Measurements from ENCODE around the gene RIC3. TPM values are rescaled to one million over a fixed set of nuclear protein-coding genes. Genes with fewer than 3 reads are reported as not detected.

Gene RIC3
- total RNA-seq, 1 donor from 2014 or later = 12.9 TPM

- Histone ChIP-seq H3K27ac (no peak overlapping the region), H3K4me3 (peak overlapping the region; percentile 54)
- intact Hi-C loops (cut with DNase I) = no loop called here
Observed at GRCh38 chr11:8080069-8080670, 88.7 kb downstream of the RIC3 start.

GRCh38 chr11:8079111-8079675 lies 89.6 kb downstream of the RIC3 start:
- DNase-seq (no peak), ATAC-seq (no peak)
- H3K4me3 ChIP-seq = no peak overlapping the region
- peaks cover 5% of the 10 kb centered on the region for H3K4me1 ChIP-seq
- no peak for TF ChIP-seq CTCF (IDR thresholded peaks at IDR 0.05)
- H3K27me3 ChIP-seq = peaks cover 10% of the 10 kb centered on the region
- no peaks in the 10 kb centered on the region for H3K9me3 ChIP-seq
- no peak overlapping the region for H3K27ac ChIP-seq
- H3K36me3 ChIP-seq = no peaks in the 10 kb centered on the region
- intact Hi-C loops (cut with DNase I) = no loop called here

More at GRCh38 chr11:8080069-8080670, 88.7 kb downstream of the RIC3 start:
- TF ChIP-seq CTCF (IDR thresholded peaks at IDR 0.05) = no peak
- Histone ChIP-seq H3K9me3 (no peaks in the 10 kb centered on the region), H3K4me1 (peaks cover 5% of the 10 kb centered on the region), H3K27me3 (peaks cover 10% of the 10 kb centered on the region), H3K36me3 (no peaks in the 10 kb centered on the region)
- DNase-seq (no peak), ATAC-seq (no peak)

GRCh38 chr11:8075119-8075726 lies 93.6 kb downstream of the RIC3 start:
- DNase-seq (no peak), ATAC-seq (no peak)
- Histone ChIP-seq H3K36me3 (no peaks in the 10 kb centered on the region), H3K9me3 (no peaks in the 10 kb centered on the region), H3K27me3 (no peaks in the 10 kb centered on the region), H3K27ac (no peak overlapping the region), H3K4me3 (no peak overlapping the region), H3K4me1 (no peaks in the 10 kb centered on the region)
- intact Hi-C loops (cut with DNase I) = no loop called here
- TF ChIP-seq CTCF (IDR thresholded peaks at IDR 0.05) = no peak

GRCh38 chr11:8071616-8072581 lies 96.9 kb downstream of the RIC3 start:
- Histone ChIP-seq H3K9me3 (no peaks in the 10 kb centered on the region), H3K4me3 (no peak overlapping the region), H3K27me3 (no peaks in the 10 kb centered on the region), H3K27ac (no peak overlapping the region), H3K36me3 (no peaks in the 10 kb centered on the region), H3K4me1 (peaks cover 4% of the 10 kb centered on the region)
- DNase-seq (peak; percentile 47), ATAC-seq (peak; percentile 12)
- TF ChIP-seq CTCF (IDR thresholded peaks at IDR 0.05) = no peak
- intact Hi-C loops (cut with DNase I) = no loop called here

GRCh38 chr11:8070417-8071115 lies 98.3 kb downstream of the RIC3 start:
- Histone ChIP-seq H3K4me3 (no peak overlapping the region), H3K27ac (no peak overlapping the region), H3K9me3 (no peaks in the 10 kb centered on the region), H3K27me3 (no peaks in the 10 kb centered on the region), H3K4me1 (peaks cover 4% of the 10 kb centered on the region), H3K36me3 (no peaks in the 10 kb centered on the region)
- intact Hi-C loops (cut with DNase I) = no loop called here
- DNase-seq (no peak), ATAC-seq (peak; percentile 24)
- peak; percentile 31 for TF ChIP-seq CTCF (IDR thresholded peaks at IDR 0.05)
